H9 (cell line): ENCODE measurements around the gene CYP8B1. TPM values are rescaled to one million over a fixed set of nuclear protein-coding genes. Genes with fewer than 3 reads are reported as not detected.

Experiments used
- DNase-seq: peaks from one replicate; pipeline ENCODE4 v3.0.0-alpha.2; 2017
- H2AFZ ChIP-seq: one replicate; pipeline ENCODE4 v1.6.1; 2013; ENCODE audit warnings: mild to moderate bottlenecking, low read length, control low read depth, moderate library complexity
- H2AK5ac ChIP-seq: 2 replicates; pipeline ENCODE4 v1.6.1; 2013; ENCODE audit warnings: low read length, control low read depth, mixed read lengths; ENCODE audit not compliant: insufficient read length
- H2BK120ac ChIP-seq: one replicate; pipeline ENCODE4 v1.6.1; 2013; ENCODE audit warnings: low read depth, mild to moderate bottlenecking, low read length, control low read depth, inconsistent platforms; ENCODE audit not compliant: poor library complexity, severe bottlenecking
- H2BK12ac ChIP-seq: 2 replicates; pipeline ENCODE4 v1.6.1; 2013; ENCODE audit warnings: low read length, control low read depth, mixed read lengths, low read depth; ENCODE audit not compliant: insufficient read length
- H2BK15ac ChIP-seq: 2 replicates; pipeline ENCODE4 v1.6.1; 2013; ENCODE audit warnings: low read depth, low read length, control low read depth
- H2BK20ac ChIP-seq: one replicate; pipeline ENCODE4 v1.6.1; 2013; ENCODE audit warnings: low read depth, mild to moderate bottlenecking, low read length, control low read depth, inconsistent platforms; ENCODE audit not compliant: poor library complexity, severe bottlenecking
- H2BK5ac ChIP-seq: 2 replicates; pipeline ENCODE4 v1.6.1; 2013; ENCODE audit warnings: low read length, control low read depth, mixed read lengths; ENCODE audit not compliant: insufficient read length
- H3K14ac ChIP-seq: 2 replicates; pipeline ENCODE4 v1.6.1; 2013; ENCODE audit warnings: low read length, control low read depth; ENCODE audit not compliant: insufficient read depth
- H3K18ac ChIP-seq: 2 replicates; pipeline ENCODE4 v1.6.1; 2013; ENCODE audit warnings: low read depth, mild to moderate bottlenecking, mixed read lengths, low read length, control low read depth; ENCODE audit not compliant: insufficient read length
- H3K23ac ChIP-seq: 2 replicates; pipeline ENCODE4 v1.6.1; 2013; ENCODE audit warnings: low read length, control low read depth, mixed read lengths, low read depth; ENCODE audit not compliant: insufficient read length
- H3K23me2 ChIP-seq: 2 replicates; pipeline ENCODE4 v1.6.1; 2013; ENCODE audit warnings: low read depth, mild to moderate bottlenecking, mixed read lengths, low read length, control low read depth; ENCODE audit not compliant: insufficient read length, poor library complexity, severe bottlenecking
- H3K27ac ChIP-seq: 2 replicates; pipeline ENCODE4 v1.5.1; 2013; ENCODE audit warnings: low read length, control low read depth, mixed read lengths, low read depth; ENCODE audit not compliant: insufficient read length
- H3K27me3 ChIP-seq: 2 replicates; pipeline ENCODE4 v1.6.1; 2013; ENCODE audit warnings: low read length, control low read depth, inconsistent platforms; ENCODE audit not compliant: insufficient read depth
- H3K4ac ChIP-seq: 2 replicates; pipeline ENCODE4 v1.6.1; 2013; ENCODE audit warnings: low read depth, mild to moderate bottlenecking, control low read depth, inconsistent platforms, low read length, moderate library complexity
- H3K4me1 ChIP-seq: 2 replicates; pipeline ENCODE4 v1.6.1; 2013; ENCODE audit warnings: low read length, control low read depth, inconsistent platforms; ENCODE audit not compliant: insufficient read depth
- H3K4me2 ChIP-seq: 2 replicates; pipeline ENCODE4 v1.6.1; 2013; ENCODE audit warnings: low read length, control low read depth, mixed read lengths; ENCODE audit not compliant: insufficient read length, insufficient read depth
- H3K56ac ChIP-seq: 2 replicates; pipeline ENCODE4 v1.6.1; 2013; ENCODE audit warnings: low read depth, mild to moderate bottlenecking, mixed read lengths, low read length, control low read depth; ENCODE audit not compliant: insufficient read length
- H3K79me1 ChIP-seq: 2 replicates; pipeline ENCODE4 v1.6.1; 2013; ENCODE audit warnings: low read depth, mild to moderate bottlenecking, moderate library complexity, low read length, control low read depth, inconsistent platforms; ENCODE audit not compliant: insufficient read depth, poor library complexity, severe bottlenecking
- H3K79me2 ChIP-seq: 2 replicates; pipeline ENCODE4 v1.6.1; 2013; ENCODE audit warnings: low read length, control low read depth, inconsistent platforms; ENCODE audit not compliant: insufficient read depth
- H3K9ac ChIP-seq: 2 replicates; pipeline ENCODE4 v1.6.1; 2013; ENCODE audit warnings: low read length, control low read depth, mixed read lengths; ENCODE audit not compliant: insufficient read length; ENCODE audit errors: extremely low read depth
- H3K9me3 ChIP-seq: one replicate; pipeline ENCODE4 v1.6.1; 2013; ENCODE audit warnings: low read depth, low read length, inconsistent platforms; ENCODE audit not compliant: control insufficient read depth
- H3T11ph ChIP-seq: one replicate; pipeline ENCODE4 v1.6.1; 2013; ENCODE audit warnings: mild to moderate bottlenecking, low read length, control low read depth, inconsistent platforms
- H4K20me1 ChIP-seq: one replicate; pipeline ENCODE4 v1.6.1; 2013; ENCODE audit not compliant: control insufficient read depth, insufficient read length, insufficient read depth
- H4K5ac ChIP-seq: 2 replicates; pipeline ENCODE4 v1.6.1; 2013; ENCODE audit warnings: low read depth, mild to moderate bottlenecking, mixed read lengths, low read length, control low read depth; ENCODE audit not compliant: insufficient read length
- H4K8ac ChIP-seq: replicated peaks from 2 replicates; pipeline ENCODE4 v1.6.1; 2013; ENCODE audit warnings: low read length, control low read depth, mixed read lengths, low read depth; ENCODE audit not compliant: insufficient read length
- H4K91ac ChIP-seq: 2 replicates; pipeline ENCODE4 v1.6.1; 2013; ENCODE audit warnings: low read depth, mild to moderate bottlenecking, moderate library complexity, mixed read lengths, low read length, control low read depth; ENCODE audit not compliant: insufficient read length
- H3K27ac Mint-ChIP-seq, 3 experiments: 2 replicates in 2 of 3; 3 replicates in 1 of 3; pipeline ENCODE4 v1.8.0; 2020 to 2021; ENCODE audit warnings: mixed read lengths in 3 of 3, mild to moderate bottlenecking in 1 of 3, moderate library complexity in 1 of 3
- H3K27me3 Mint-ChIP-seq: 2 replicates; pipeline ENCODE4 v1.8.0; 2021; ENCODE audit warnings: low read depth, mild to moderate bottlenecking, moderate library complexity, mixed read lengths
- H3K36me3 Mint-ChIP-seq, 3 experiments: 2 replicates in 2 of 3; 3 replicates in 1 of 3; pipeline ENCODE4 v1.8.0; 2020 to 2021; ENCODE audit warnings: low read depth in 3 of 3, mixed read lengths in 3 of 3; ENCODE audit not compliant: insufficient read depth in 1 of 3
- H3K4me1 Mint-ChIP-seq, 2 experiments: 2 replicates each; pipeline ENCODE4 v1.8.0; 2020; ENCODE audit warnings: mixed read lengths in 2 of 2
- H3K4me3 Mint-ChIP-seq, 2 experiments: 2 replicates in 1 of 2; 3 replicates in 1 of 2; pipeline ENCODE4 v1.8.0; 2020 to 2021; ENCODE audit warnings: mild to moderate bottlenecking in 2 of 2, mixed read lengths in 2 of 2, moderate library complexity in 1 of 2
- H3K9me3 Mint-ChIP-seq, 2 experiments: 2 replicates in 1 of 2; 3 replicates in 1 of 2; pipeline ENCODE4 v1.8.0; 2020; ENCODE audit warnings: mild to moderate bottlenecking in 2 of 2, mixed read lengths in 2 of 2, moderate library complexity in 1 of 2
- CTCF ChIP-seq: fragments of 200-600 bp; sonication (generic); conservative IDR thresholded peaks from 3 replicates; pipeline ENCODE4 v1.8.0; 2021; ENCODE audit warnings: antibody characterized with exemption, mild to moderate bottlenecking
- WGBS: extraction: QIAGEN DNeasy Blood & Tissue Kit; methylation state at CpG from one replicate; pipeline ENCODE4 v1.1.7; 2013; ENCODE audit warnings: missing lambda C conversion rate, low lambda C conversion rate, mixed read lengths; ENCODE audit not compliant: insufficient read length; ENCODE audit errors: extremely low coverage; 5-methylcytosine and 5-hydroxymethylcytosine counted together
- total RNA-seq: library from RNA; stranded (reverse); gene quantifications from 2 replicates; pipeline ENCODE4 v1.2.1, GENCODE V29; 2021

The CYP8B1 gene
- total RNA-seq, 1 experiment from 2014 or later: not detected

DNA sequence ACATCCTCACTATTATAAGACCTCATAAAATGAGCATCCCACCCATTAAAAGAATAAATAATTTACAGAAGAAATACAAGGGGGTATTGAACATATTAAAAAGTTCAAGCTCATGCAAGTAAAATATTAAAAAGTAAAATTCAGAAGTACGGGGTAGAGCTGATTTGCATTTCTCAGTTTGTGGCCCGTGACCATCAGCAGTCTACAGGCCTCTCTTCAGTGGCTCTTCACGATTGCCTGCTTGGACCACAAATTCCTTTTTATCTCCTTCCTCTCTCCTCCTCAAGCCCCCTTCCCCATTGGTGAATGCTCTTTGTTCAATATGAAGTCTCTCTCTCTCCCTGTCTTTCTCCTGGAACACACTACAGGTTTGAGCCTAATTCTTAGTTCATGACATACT, 19.1 kb downstream of the CYP8B1 start:
- TF ChIP-seq CTCF: no peak
- no peak overlapping the region for H3K18ac ChIP-seq
- H2BK20ac ChIP-seq: no peak overlapping the region
- H3K14ac ChIP-seq: no peak overlapping the region
- no peaks in the 10 kb centered on the region for H3K27me3 ChIP-seq
- H2BK5ac ChIP-seq: no peak overlapping the region
- H3K9me3 ChIP-seq: no peaks in the 10 kb centered on the region
- no peak overlapping the region for H3K4ac ChIP-seq
- H3K9ac ChIP-seq: no peak overlapping the region
- Mint-ChIP-seq H3K4me3 (no peak overlapping the region), H3K27me3 (peaks cover 12% of the 10 kb centered on the region), H3K27ac (no peak overlapping the region), H3K4me1 (peaks cover 3 to 4% of the 10 kb centered on the region in 2 experiments; a peak in 3 of 4 replicates), H3K9me3 (peaks cover 6 to 9% of the 10 kb centered on the region in 2 experiments; a peak in 3 of 5 replicates), H3K36me3 (no peaks in the 10 kb centered on the region; a peak in 1 of 7 replicates)
- no peak overlapping the region for H2BK12ac ChIP-seq
- H3K23ac ChIP-seq: no peak overlapping the region
- H2AK5ac ChIP-seq: no peak overlapping the region
- H4K5ac ChIP-seq: no peak overlapping the region
- H3K79me2 ChIP-seq: no peaks in the 10 kb centered on the region
- H3K27ac ChIP-seq: no peak overlapping the region
- DNase-seq: no peak
- H4K91ac ChIP-seq: no peak overlapping the region
- no peaks in the 10 kb centered on the region for H4K20me1 ChIP-seq
- no peak overlapping the region for H4K8ac ChIP-seq
- no peak overlapping the region for H2BK15ac ChIP-seq
- no peak overlapping the region for H2BK120ac ChIP-seq
- H3K4me1 ChIP-seq: no peaks in the 10 kb centered on the region
- WGBS: no CpG with 5 or more reads among the region's 3 CpGs
- H2AFZ ChIP-seq: no peak overlapping the region
- no peak overlapping the region for H3T11ph ChIP-seq
- no peak overlapping the region for H3K4me2 ChIP-seq
- H3K79me1 ChIP-seq: no peaks in the 10 kb centered on the region
- no peaks in the 10 kb centered on the region for H3K23me2 ChIP-seq
- no peak overlapping the region for H3K56ac ChIP-seq
